GM12872 (cell line): Measurements from ENCODE around the gene SLC22A14.

Experiments
- CTCF ChIP-seq: IDR thresholded peaks from 3 replicates; pipeline ENCODE4 v1.5.1; 2011; ENCODE audit warnings: low read depth, mild to moderate bottlenecking, low read length, moderate library complexity; ENCODE audit not compliant: insufficient read depth

The SLC22A14 gene

GRCh38 chr3:38251197-38251596 is 30.9 kb upstream of the SLC22A14 start:
- TF ChIP-seq CTCF: no peak

- no peak for TF ChIP-seq CTCF
Measured at GRCh38 chr3:38253704-38254103, 28.4 kb upstream of the SLC22A14 start.

- no peak for TF ChIP-seq CTCF
Measured at GRCh38 chr3:38254872-38255271, 27.2 kb upstream of the SLC22A14 start.

GRCh38 chr3:38255627-38256026 is 26.5 kb upstream of the SLC22A14 start:
- TF ChIP-seq CTCF: no peak

- no peak for TF ChIP-seq CTCF
Measured at GRCh38 chr3:38257583-38257982, 24.5 kb upstream of the SLC22A14 start.

- TF ChIP-seq CTCF: no peak
Measured at GRCh38 chr3:38260474-38260873, 21.6 kb upstream of the SLC22A14 start.

GRCh38 chr3:38264353-38264771 is 17.7 kb upstream of the SLC22A14 start:
- TF ChIP-seq CTCF: no peak

GRCh38 chr3:38264779-38265178 is 17.3 kb upstream of the SLC22A14 start:
- no peak for TF ChIP-seq CTCF
